ENCODE results near the gene HEG1.

DNA sequence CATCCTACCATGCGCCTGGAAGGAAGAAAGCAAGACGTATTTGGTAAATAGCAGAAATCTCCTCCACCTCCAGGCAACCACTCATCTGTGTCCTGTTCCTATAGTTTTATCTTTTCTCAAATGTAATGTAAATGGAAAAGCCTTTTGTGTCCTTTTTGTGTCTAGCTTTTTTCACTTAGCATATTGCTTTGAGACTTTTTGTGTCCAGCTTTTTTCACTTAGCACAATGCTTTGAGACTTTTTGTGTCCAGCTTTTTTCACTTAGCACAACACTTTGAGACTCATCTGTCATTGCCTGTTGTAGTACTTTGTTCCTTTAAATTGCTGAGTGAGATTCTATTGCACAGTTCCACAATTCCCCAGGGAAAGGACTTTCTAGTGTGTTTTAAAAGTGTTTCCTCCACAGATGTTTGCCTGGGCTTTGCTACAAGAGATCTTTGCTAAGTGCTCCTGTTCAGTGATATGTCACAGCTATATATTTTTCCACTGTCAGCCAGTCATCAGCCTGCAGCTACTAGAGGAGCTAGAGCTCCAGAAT is 93.3 kb downstream of the HEG1 start:
- TF ChIP-seq, protein P1, sequence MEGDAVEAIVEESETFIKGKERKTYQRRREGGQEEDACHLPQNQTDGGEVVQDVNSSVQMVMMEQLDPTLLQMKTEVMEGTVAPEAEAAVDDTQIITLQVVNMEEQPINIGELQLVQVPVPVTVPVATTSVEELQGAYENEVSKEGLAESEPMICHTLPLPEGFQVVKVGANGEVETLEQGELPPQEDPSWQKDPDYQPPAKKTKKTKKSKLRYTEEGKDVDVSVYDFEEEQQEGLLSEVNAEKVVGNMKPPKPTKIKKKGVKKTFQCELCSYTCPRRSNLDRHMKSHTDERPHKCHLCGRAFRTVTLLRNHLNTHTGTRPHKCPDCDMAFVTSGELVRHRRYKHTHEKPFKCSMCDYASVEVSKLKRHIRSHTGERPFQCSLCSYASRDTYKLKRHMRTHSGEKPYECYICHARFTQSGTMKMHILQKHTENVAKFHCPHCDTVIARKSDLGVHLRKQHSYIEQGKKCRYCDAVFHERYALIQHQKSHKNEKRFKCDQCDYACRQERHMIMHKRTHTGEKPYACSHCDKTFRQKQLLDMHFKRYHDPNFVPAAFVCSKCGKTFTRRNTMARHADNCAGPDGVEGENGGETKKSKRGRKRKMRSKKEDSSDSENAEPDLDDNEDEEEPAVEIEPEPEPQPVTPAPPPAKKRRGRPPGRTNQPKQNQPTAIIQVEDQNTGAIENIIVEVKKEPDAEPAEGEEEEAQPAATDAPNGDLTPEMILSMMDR (IDR thresholded peaks at IDR 0.05; ENCODE audit: low read length): no peak
- no peak for TF ChIP-seq EZH2 (optimal IDR thresholded peaks at IDR 0.05; ENCODE audit: low read depth, low read length)
